ENCODE data around the gene NCAM1. TPM values are rescaled to one million over a fixed set of nuclear protein-coding genes. Genes with fewer than 3 reads are reported as not detected.

NCAM1 gene
- total RNA-seq, 1 experiment from 2014 or later: 12.0 TPM

GRCh38 chr11:113282898-113283437, 321.7 kb downstream of the NCAM1 start:
- Histone ChIP-seq H3K27ac (ENCODE audit: low read depth, low read length, poor library complexity, severe bottlenecking) (no peak overlapping the region), H3K9me3 (ENCODE audit: low read depth, low read length, poor library complexity, severe bottlenecking) (no peaks in the 10 kb centered on the region), H3K27me3 (replicated peaks; ENCODE audit: insufficient read depth, low read depth, low read length, poor library complexity) (no peaks in the 10 kb centered on the region), H3K4me1 (ENCODE audit: insufficient read depth, low read length, poor library complexity, severe bottlenecking) (no peaks in the 10 kb centered on the region), H3K36me3 (ENCODE audit: insufficient read depth, low read length, poor library complexity, severe bottlenecking) (no peaks in the 10 kb centered on the region), H3K4me3 (ENCODE audit: low read depth, low read length, poor library complexity, severe bottlenecking) (no peak overlapping the region)
- no peak for DNase-seq (ENCODE audit: low spot score)
- intact Hi-C loops (cut with micrococcal nuclease; ENCODE audit: unreplicated experiment): no loop called here
- no TSS peak for BruUV-seq (replicated peaks)
- TF ChIP-seq CTCF (conservative IDR thresholded peaks at IDR 0.05; ENCODE audit: low read depth, low read length) (no peak), EZH2 (IDR thresholded peaks at IDR 0.05; ENCODE audit: borderline replicate concordance, low read depth, low read length, poor library complexity, severe bottlenecking) (no peak)
- ChIA-PET CTCF (no interaction called here), POLR2A (ENCODE audit: low non-redundant PET) (interaction anchor here (0.5 kb wide), 1 partner anchor 979 kb away, joined by 4 read pairs; no protein-coding TSS in a partner anchor)

GRCh38 chr11:113283881-113284280, 322.7 kb downstream of the NCAM1 start:
- Histone ChIP-seq H3K36me3 (ENCODE audit: insufficient read depth, low read length, poor library complexity, severe bottlenecking) (no peaks in the 10 kb centered on the region), H3K27me3 (replicated peaks; ENCODE audit: insufficient read depth, low read depth, low read length, poor library complexity) (no peaks in the 10 kb centered on the region), H3K4me1 (ENCODE audit: insufficient read depth, low read length, poor library complexity, severe bottlenecking) (no peaks in the 10 kb centered on the region), H3K9me3 (ENCODE audit: low read depth, low read length, poor library complexity, severe bottlenecking) (no peaks in the 10 kb centered on the region), H3K27ac (ENCODE audit: low read depth, low read length, poor library complexity, severe bottlenecking) (no peak overlapping the region), H3K4me3 (ENCODE audit: low read depth, low read length, poor library complexity, severe bottlenecking) (no peak overlapping the region)
- CTCF ChIA-PET: no interaction called here
- BruUV-seq (replicated peaks): no TSS peak
- TF ChIP-seq EZH2 (IDR thresholded peaks at IDR 0.05; ENCODE audit: borderline replicate concordance, low read depth, low read length, poor library complexity, severe bottlenecking): no peak
- no peak for TF ChIP-seq CTCF (conservative IDR thresholded peaks at IDR 0.05; ENCODE audit: low read depth, low read length)
- intact Hi-C loops (cut with micrococcal nuclease; ENCODE audit: unreplicated experiment): no loop called here
- no peak for DNase-seq (ENCODE audit: low spot score)
- POLR2A ChIA-PET (ENCODE audit: low non-redundant PET): no interaction called here

GRCh38 chr11:113286009-113286408, 324.8 kb downstream of the NCAM1 start:
- Histone ChIP-seq H3K4me3 (ENCODE audit: low read depth, low read length, poor library complexity, severe bottlenecking) (no peak overlapping the region), H3K27ac (ENCODE audit: low read depth, low read length, poor library complexity, severe bottlenecking) (no peak overlapping the region), H3K27me3 (replicated peaks; ENCODE audit: insufficient read depth, low read depth, low read length, poor library complexity) (no peaks in the 10 kb centered on the region), H3K36me3 (ENCODE audit: insufficient read depth, low read length, poor library complexity, severe bottlenecking) (no peaks in the 10 kb centered on the region), H3K4me1 (ENCODE audit: insufficient read depth, low read length, poor library complexity, severe bottlenecking) (no peaks in the 10 kb centered on the region), H3K9me3 (ENCODE audit: low read depth, low read length, poor library complexity, severe bottlenecking) (no peaks in the 10 kb centered on the region)
- POLR2A ChIA-PET (ENCODE audit: low non-redundant PET): no interaction called here
- DNase-seq (ENCODE audit: low spot score): no peak
- BruUV-seq (replicated peaks): no TSS peak
- TF ChIP-seq EZH2 (IDR thresholded peaks at IDR 0.05; ENCODE audit: borderline replicate concordance, low read depth, low read length, poor library complexity, severe bottlenecking): no peak
- TF ChIP-seq CTCF (conservative IDR thresholded peaks at IDR 0.05; ENCODE audit: low read depth, low read length): no peak
- CTCF ChIA-PET: no interaction called here
- intact Hi-C loops (cut with micrococcal nuclease; ENCODE audit: unreplicated experiment): loop anchor here (5.0 kb wide), 3 partner anchors 324 to 844 kb away; partner anchors contain the start of gene NCAM1
